HCT116 (cell line): ENCODE measurements around the gene EBPL. TPM values are rescaled to one million over a fixed set of nuclear protein-coding genes. Genes with fewer than 3 reads are reported as not detected.

Experiments
- ATAC-seq: fragments of 200-7000 bp; cut with Tn5 transposase; 2 replicates; pipeline ENCODE4 v1.9.1; 2020; ENCODE audit warnings: mild to moderate bottlenecking, moderate library complexity
- BruUV-seq: library from RNA; stranded (reverse); fragments of 400-500 nt; replicated peaks from 2 replicates; lab custom pipeline; 2021; lab: Mats Ljungman, UMichigan
- CTCF ChIA-PET: fragments of 300-600 bp; sonication (Branson Sonifier 250); formaldehyde crosslinking; loops from one replicate; lab custom pipeline; 2021; ENCODE audit warnings: antibody characterized with exemption; lab: Charles Lee
- POLR2A ChIA-PET: fragments of 300-600, 350-600 bp; sonication (Branson Sonifier 250); formaldehyde crosslinking; loops from one replicate; lab custom pipeline; 2021; ENCODE audit warnings: antibody characterized with exemption; lab: Charles Lee
- RAD21 ChIA-PET, 2 experiments: fragments of 300-600 bp; sonication (Branson Sonifier 250); formaldehyde crosslinking; loops; one replicate each; lab custom pipeline; 2023; ENCODE audit warnings: low total read pairs in 2 of 2; ENCODE audit not compliant: uncharacterized antibody in 2 of 2, unreplicated experiment in 2 of 2, low non-redundant PET in 1 of 2; lab: Charles Lee
- DNase-seq: peaks from one replicate; pipeline ENCODE4 v3.0.0-alpha.2; 2010; ENCODE audit warnings: low read depth, low spot score
- H2AFZ ChIP-seq: fragments of 200-600 bp; shearing (Covaris generic), sonication (generic); 2 replicates; pipeline ENCODE4 v1.6.1; 2017; ENCODE audit warnings: low read depth, mixed run types, mixed read lengths, antibody characterized with exemption, low read length; ENCODE audit not compliant: poor library complexity, severe bottlenecking
- H3K27ac ChIP-seq: 2 replicates; pipeline ENCODE4 v1.5.1; 2012; ENCODE audit warnings: low read depth, low read length
- H3K27me3 ChIP-seq: fragments of 200-600 bp; sonication (generic); 2 replicates; pipeline ENCODE4 v1.6.1; 2016; ENCODE audit warnings: mixed run types, low read length, mixed read lengths; ENCODE audit not compliant: insufficient read depth
- H3K36me3 ChIP-seq, 2 experiments: fragments of 200-500 bp in 1 of 2; fragments of 200-600 bp in 1 of 2; sonication (Bioruptor generic) in 1 of 2; sonication (generic) in 1 of 2; 2 replicates each; pipeline versions ENCODE4 v1.5.1 to v1.6.1; 2014 to 2016; ENCODE audit warnings: low read length in 2 of 2, inconsistent platforms in 1 of 2, mixed read lengths in 1 of 2, mixed run types in 1 of 2; ENCODE audit not compliant: insufficient read depth in 2 of 2, control insufficient read depth in 1 of 2
- H3K4me1 ChIP-seq, 2 experiments: fragments of 200-600 bp in 1 of 2; sonication (generic) in 1 of 2; 2 replicates each; pipeline versions ENCODE4 v1.5.1 to v1.6.1; 2012 to 2017; ENCODE audit warnings: low read length in 2 of 2, inconsistent platforms in 1 of 2, mild to moderate bottlenecking in 1 of 2, mixed read lengths in 1 of 2, mixed run types in 1 of 2, moderate library complexity in 1 of 2; ENCODE audit not compliant: insufficient read depth in 2 of 2, control insufficient read depth in 1 of 2
- H3K4me2 ChIP-seq: fragments of 200-600 bp; sonication (generic); 2 replicates; pipeline ENCODE4 v1.6.1; 2017; ENCODE audit warnings: mixed run types, low read length, mixed read lengths
- H3K4me3 ChIP-seq, 2 experiments: fragments of 200-600 bp in 1 of 2; sonication (generic) in 1 of 2; replicated peaks in 1 of 2; 2 replicates each; pipeline ENCODE4 v1.5.1; 2011 to 2016; ENCODE audit warnings: low read length in 2 of 2, control low read depth in 1 of 2, low read depth in 1 of 2, mild to moderate bottlenecking in 1 of 2, mixed read lengths in 1 of 2, mixed run types in 1 of 2
- H3K79me2 ChIP-seq: fragments of 200-600 bp; sonication (generic); 2 replicates; pipeline ENCODE4 v1.6.1; 2017; ENCODE audit warnings: mild to moderate bottlenecking, mixed run types, low read length, moderate library complexity, mixed read lengths; ENCODE audit not compliant: insufficient read depth
- H3K9ac ChIP-seq: fragments of 200-600 bp; sonication (generic); 2 replicates; pipeline ENCODE4 v1.6.1; 2016; ENCODE audit warnings: low read length, mixed read lengths
- H3K9me2 ChIP-seq: fragments of 200-600 bp; sonication (generic), shearing (Covaris generic); 2 replicates; pipeline ENCODE4 v1.6.1; 2017; ENCODE audit warnings: mixed run types, mild to moderate bottlenecking, moderate library complexity; ENCODE audit not compliant: insufficient read depth
- H3K9me3 ChIP-seq, 2 experiments: fragments of 200-500 bp in 1 of 2; fragments of 200-600 bp in 1 of 2; sonication (Bioruptor generic) in 1 of 2; sonication (generic) in 1 of 2; 2 replicates each; pipeline ENCODE4 v1.6.1; 2014 to 2017; ENCODE audit warnings: low read length in 2 of 2, mixed read lengths in 2 of 2, inconsistent platforms in 1 of 2, low read depth in 1 of 2, mild to moderate bottlenecking in 1 of 2, mixed run types in 1 of 2, moderate library complexity in 1 of 2; ENCODE audit not compliant: control insufficient read depth in 1 of 2, insufficient read depth in 1 of 2
- H4K20me1 ChIP-seq: fragments of 200-600 bp; sonication (generic), shearing (Covaris generic); 2 replicates; pipeline ENCODE4 v1.6.1; 2017; ENCODE audit warnings: mixed run types, mild to moderate bottlenecking, moderate library complexity; ENCODE audit not compliant: insufficient read depth
- CBX3 ChIP-seq: IDR thresholded peaks from 2 replicates; pipeline ENCODE4 v1.6.1; 2012; ENCODE audit warnings: low read depth
- CEBPB ChIP-seq: IDR thresholded peaks from 2 replicates; pipeline ENCODE4 v1.6.1; 2012; ENCODE audit warnings: low read depth
- EGR1 ChIP-seq: IDR thresholded peaks from 2 replicates; pipeline ENCODE4 v1.6.1; 2012; ENCODE audit warnings: low read depth
- EZH2 ChIP-seq: fragments of 200-600 bp; sonication (generic); IDR thresholded peaks from 2 replicates; pipeline ENCODE4 v1.6.1; 2017; ENCODE audit warnings: antibody characterized with exemption, mixed run types
- FOSL1 ChIP-seq: IDR thresholded peaks from 2 replicates; pipeline ENCODE4 v1.6.1; 2012; ENCODE audit warnings: low read depth
- JUND ChIP-seq: IDR thresholded peaks from 2 replicates; pipeline ENCODE4 v1.6.1; 2012
- POLR2A ChIP-seq: IDR thresholded peaks from 2 replicates; pipeline ENCODE4 v1.7.0; 2011; ENCODE audit warnings: borderline replicate concordance; ENCODE audit not compliant: insufficient read depth, insufficient read length; ENCODE audit errors: extremely low read depth
- SP1 ChIP-seq: IDR thresholded peaks from 2 replicates; pipeline ENCODE4 v1.6.1; 2012; ENCODE audit warnings: low read depth
- YY1 ChIP-seq: IDR thresholded peaks from 2 replicates; pipeline ENCODE4 v1.6.1; 2011; ENCODE audit warnings: low read length, low read depth, moderate library complexity, mild to moderate bottlenecking; ENCODE audit not compliant: insufficient replicate concordance; ENCODE audit errors: extremely low read depth
- ZNF274 ChIP-seq: fragments of 200-500 bp; sonication (Bioruptor generic); IDR thresholded peaks from 2 replicates; pipeline ENCODE4 v1.6.1; 2014; ENCODE audit warnings: mild to moderate bottlenecking, low read depth, low read length, inconsistent platforms
- intact Hi-C: fragments of 100-400 bp; cut with micrococcal nuclease; formaldehyde crosslinking; loops from 2 replicates; pipeline ENCODE4 v1.10.0; 2022
- total RNA-seq: library from RNA; stranded (reverse); gene quantifications from one replicate; pipeline ENCODE4 v1.2.1, GENCODE V29; 2021; ENCODE audit not compliant: unreplicated experiment
- TF ChIP-seq, protein P1 (sequence below): IDR thresholded peaks from 2 replicates; pipeline ENCODE4 v1.6.1; 2012

The EBPL gene
- total RNA-seq, 1 experiment from 2014 or later = 73.2 TPM

DNA sequence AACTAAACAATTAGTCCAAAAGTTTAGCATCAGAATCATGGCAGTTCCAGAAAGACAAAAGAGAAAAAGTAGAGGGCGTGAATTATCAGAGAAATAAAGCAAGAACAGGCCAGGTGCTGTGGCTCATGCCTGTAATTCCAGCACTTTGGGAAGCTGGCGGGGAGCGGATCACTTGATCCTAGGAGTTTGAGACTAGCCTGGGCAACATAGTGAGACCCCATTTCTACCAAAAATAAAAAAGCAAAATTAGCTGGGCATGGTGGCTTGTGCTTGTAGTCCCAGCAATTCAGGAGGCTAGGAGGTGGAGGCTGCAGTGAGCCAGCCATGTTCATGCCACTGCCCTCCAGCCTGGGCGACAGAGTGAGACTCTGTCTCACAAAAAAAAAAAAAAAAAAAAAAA, 44.6 kb downstream of the EBPL start:
- H3K4me3 ChIP-seq = no peak overlapping the region
- H3K36me3 ChIP-seq = no peaks in the 10 kb centered on the region
- no peak overlapping the region for H3K9ac ChIP-seq
- no peak overlapping the region for H3K27ac ChIP-seq
- DNase-seq = no peak
- ChIA-PET CTCF (no interaction called here), POLR2A (no interaction called here), RAD21 (no interaction called here)
- no peak overlapping the region for H3K4me2 ChIP-seq
- no TSS peak for BruUV-seq
- peaks cover 0 to 3% of the 10 kb centered on the region in 2 experiments; a peak in 1 of 4 replicates for H3K4me1 ChIP-seq
- intact Hi-C loops = no loop called here
- H3K27me3 ChIP-seq = no peaks in the 10 kb centered on the region
- TF ChIP-seq POLR2A (no peak), YY1 (no peak), ZNF274 (no peak), JUND (no peak), EGR1 (no peak)
- H2AFZ ChIP-seq = no peak overlapping the region
- no peaks in the 10 kb centered on the region for H4K20me1 ChIP-seq
- H3K9me3 ChIP-seq = no peaks in the 10 kb centered on the region
- H3K9me2 ChIP-seq = no peaks in the 10 kb centered on the region
- no peaks in the 10 kb centered on the region for H3K79me2 ChIP-seq
- no peak for ATAC-seq

DNA sequence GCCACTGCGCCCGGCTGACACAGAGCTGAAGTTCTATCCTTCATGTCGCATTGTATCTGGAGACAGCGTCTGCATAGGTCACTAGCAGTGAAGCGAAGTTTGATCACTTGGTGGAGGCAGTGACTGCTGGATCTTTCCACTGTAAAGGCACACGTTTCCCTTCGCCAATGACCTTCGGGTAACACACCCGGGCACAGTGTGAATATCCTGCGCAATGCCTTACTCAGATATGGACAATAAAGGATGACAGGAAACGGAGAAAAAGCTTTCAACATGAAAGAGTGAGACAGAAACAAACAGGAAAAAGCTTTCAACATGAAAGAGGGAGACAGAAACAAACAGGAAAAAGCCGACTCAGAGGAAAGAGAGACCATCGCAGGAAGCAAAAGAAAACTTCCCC, 45.8 kb downstream of the EBPL start:
- BruUV-seq = no TSS peak
- POLR2A ChIA-PET = no interaction called here

More for the DNA sequence above, 45.8 kb downstream of the EBPL start:
- Histone ChIP-seq H4K20me1 (no peaks in the 10 kb centered on the region), H3K4me3 (no peak overlapping the region), H3K9ac (no peak overlapping the region), H3K4me1 (peaks cover 0 to 3% of the 10 kb centered on the region in 2 experiments; a peak in 1 of 4 replicates), H2AFZ (no peak overlapping the region), H3K27ac (no peak overlapping the region), H3K36me3 (no peaks in the 10 kb centered on the region), H3K79me2 (no peaks in the 10 kb centered on the region), H3K4me2 (no peak overlapping the region), H3K27me3 (no peaks in the 10 kb centered on the region), H3K9me3 (no peaks in the 10 kb centered on the region), H3K9me2 (no peaks in the 10 kb centered on the region)
- intact Hi-C loops = no loop called here
- ATAC-seq (no peak), DNase-seq (no peak)
- no peak for TF ChIP-seq SP1
- TF ChIP-seq FOSL1 = no peak
- TF ChIP-seq CBX3 = no peak
- TF ChIP-seq, protein P1, sequence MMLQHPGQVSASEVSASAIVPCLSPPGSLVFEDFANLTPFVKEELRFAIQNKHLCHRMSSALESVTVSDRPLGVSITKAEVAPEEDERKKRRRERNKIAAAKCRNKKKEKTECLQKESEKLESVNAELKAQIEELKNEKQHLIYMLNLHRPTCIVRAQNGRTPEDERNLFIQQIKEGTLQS = no peak
- no peak for TF ChIP-seq EZH2
- TF ChIP-seq CEBPB = no peak
- CTCF ChIA-PET = no interaction called here
- RAD21 ChIA-PET = no interaction called here
